ENCODE measurements around the gene ARHGEF7.

ARHGEF7 gene

DNA sequence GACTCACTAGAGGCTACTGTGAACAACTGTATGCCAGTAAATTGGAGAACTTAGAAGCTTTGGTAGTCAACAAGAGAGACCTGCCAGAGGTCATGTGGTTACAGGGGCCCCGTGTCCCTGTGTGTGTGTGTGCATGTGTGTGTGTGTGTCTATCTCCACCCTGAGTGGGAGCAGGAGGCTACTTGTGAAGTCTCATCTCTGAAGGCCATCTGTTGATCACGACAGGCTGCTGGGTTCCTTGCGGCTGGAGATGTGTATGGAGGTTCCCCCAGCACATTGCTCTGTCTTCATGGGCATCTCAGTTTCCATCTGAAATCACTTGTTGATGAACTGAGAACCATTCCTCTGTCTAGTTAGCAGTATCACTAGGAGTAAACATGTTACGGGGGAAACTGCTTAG, 147.2 kb downstream of the ARHGEF7 start:
- no peak overlapping the region for H3K4me3 ChIP-seq (ENCODE audit: low read length)
- DNase-seq (ENCODE audit: low read depth, low spot score) = no peak

GRCh38 chr13:111262715-111263114, 147.6 kb downstream of the ARHGEF7 start:
- no peak overlapping the region for H3K4me3 ChIP-seq (ENCODE audit: low read length)
- no peak for DNase-seq (ENCODE audit: low read depth, low spot score)

GRCh38 chr13:111263566-111263965, 148.5 kb downstream of the ARHGEF7 start:
- no peak for DNase-seq (ENCODE audit: low read depth, low spot score)
- H3K4me3 ChIP-seq (ENCODE audit: low read length) = no peak overlapping the region

- H3K4me3 ChIP-seq (ENCODE audit: low read length) = no peak overlapping the region
- DNase-seq (ENCODE audit: low read depth, low spot score) = no peak
These were observed 150.0 kb downstream of the ARHGEF7 start for GRCh38 chr13:111265006-111265700.

GRCh38 chr13:111265701-111266035, 150.6 kb downstream of the ARHGEF7 start:
- DNase-seq (ENCODE audit: low read depth, low spot score) = no peak
- H3K4me3 ChIP-seq (ENCODE audit: low read length) = no peak overlapping the region

DNA sequence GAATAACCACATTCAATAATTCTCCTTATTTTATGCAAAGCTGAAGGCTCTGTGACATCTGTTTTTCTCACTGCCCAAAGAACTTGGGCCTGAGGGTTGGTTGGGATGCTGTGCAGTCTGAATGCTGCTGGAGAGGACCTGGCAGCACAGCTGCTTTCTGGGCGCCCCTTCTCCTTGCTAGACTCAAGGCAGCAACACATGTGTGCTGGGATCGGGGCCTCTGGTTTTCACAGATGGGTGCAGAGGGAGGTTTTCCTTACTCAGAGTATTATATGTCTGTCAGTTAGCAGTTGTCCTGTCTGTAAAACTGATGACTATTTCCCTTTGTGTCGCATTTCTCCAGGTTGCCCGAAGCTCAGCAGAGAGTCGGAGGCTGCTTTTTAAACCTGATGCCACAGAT, 152.1 kb downstream of the ARHGEF7 start:
- DNase-seq (ENCODE audit: low read depth, low spot score) = no peak
- no peak overlapping the region for H3K4me3 ChIP-seq (ENCODE audit: low read length)

GRCh38 chr13:111267784-111268183, 152.7 kb downstream of the ARHGEF7 start:
- no peak for DNase-seq (ENCODE audit: low read depth, low spot score)
- no peak overlapping the region for H3K4me3 ChIP-seq (ENCODE audit: low read length)

DNA sequence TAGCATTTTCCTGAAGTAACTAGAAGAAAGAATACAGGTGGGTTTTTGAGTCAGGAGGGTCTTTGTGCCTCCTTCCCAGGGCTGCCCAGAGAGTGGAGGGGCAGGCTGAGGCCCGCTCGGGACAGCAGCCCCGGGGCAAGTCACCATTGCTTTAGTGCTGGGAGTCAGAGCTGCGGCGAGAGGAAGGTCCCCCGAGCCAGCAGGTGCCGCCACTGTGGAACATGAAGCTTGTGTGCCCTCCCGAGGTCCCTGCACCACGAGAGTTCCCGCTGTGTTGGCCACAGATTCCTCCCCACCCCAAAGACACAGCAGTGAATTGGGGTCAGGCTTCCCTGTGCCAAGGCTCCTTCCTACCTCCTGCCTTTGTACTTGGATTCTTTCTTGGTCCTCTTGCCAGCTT, 154.4 kb downstream of the ARHGEF7 start:
- no peak overlapping the region for H3K4me3 ChIP-seq (ENCODE audit: low read length)
- no peak for DNase-seq (ENCODE audit: low read depth, low spot score)

GRCh38 chr13:111270126-111270525, 155.0 kb downstream of the ARHGEF7 start:
- no peak overlapping the region for H3K4me3 ChIP-seq (ENCODE audit: low read length)
- no peak for DNase-seq (ENCODE audit: low read depth, low spot score)

- no peak for DNase-seq (ENCODE audit: low read depth, low spot score)
- no peak overlapping the region for H3K4me3 ChIP-seq (ENCODE audit: low read length)
These were observed 155.9 kb downstream of the ARHGEF7 start for GRCh38 chr13:111270765-111271698.

DNA sequence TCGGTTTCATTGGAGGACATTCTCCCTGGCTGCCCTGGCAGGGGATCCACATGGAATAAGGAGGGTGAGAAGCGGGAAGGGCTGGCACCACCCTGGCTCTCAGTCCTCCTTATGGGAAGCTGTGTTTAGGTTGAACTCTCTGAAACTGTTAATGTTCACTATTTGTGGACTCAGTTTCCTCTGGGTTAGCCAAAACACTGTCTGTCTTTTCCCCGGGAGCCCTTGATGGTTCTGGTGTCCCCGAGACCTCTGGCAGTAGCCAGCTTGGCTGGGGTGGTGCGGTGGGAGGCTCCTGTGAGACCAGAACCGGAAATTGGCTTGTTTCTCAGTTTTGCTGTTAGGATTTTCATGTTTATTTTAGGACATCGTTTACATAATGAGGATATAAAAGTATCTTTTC, 157.0 kb downstream of the ARHGEF7 start:
- H3K4me3 ChIP-seq (ENCODE audit: low read length) = no peak overlapping the region
- no peak for DNase-seq (ENCODE audit: low read depth, low spot score)

GRCh38 chr13:111275382-111275781, 160.3 kb downstream of the ARHGEF7 start:
- no peak overlapping the region for H3K4me3 ChIP-seq (ENCODE audit: low read length)
- no peak for DNase-seq (ENCODE audit: low read depth, low spot score)

- no peak for DNase-seq (ENCODE audit: low read depth, low spot score)
- no peak overlapping the region for H3K4me3 ChIP-seq (ENCODE audit: low read length)
These were observed 161.0 kb downstream of the ARHGEF7 start for GRCh38 chr13:111275995-111276618.

GRCh38 chr13:111278258-111278657, 163.1 kb downstream of the ARHGEF7 start:
- no peak overlapping the region for H3K4me3 ChIP-seq (ENCODE audit: low read length)

DNA sequence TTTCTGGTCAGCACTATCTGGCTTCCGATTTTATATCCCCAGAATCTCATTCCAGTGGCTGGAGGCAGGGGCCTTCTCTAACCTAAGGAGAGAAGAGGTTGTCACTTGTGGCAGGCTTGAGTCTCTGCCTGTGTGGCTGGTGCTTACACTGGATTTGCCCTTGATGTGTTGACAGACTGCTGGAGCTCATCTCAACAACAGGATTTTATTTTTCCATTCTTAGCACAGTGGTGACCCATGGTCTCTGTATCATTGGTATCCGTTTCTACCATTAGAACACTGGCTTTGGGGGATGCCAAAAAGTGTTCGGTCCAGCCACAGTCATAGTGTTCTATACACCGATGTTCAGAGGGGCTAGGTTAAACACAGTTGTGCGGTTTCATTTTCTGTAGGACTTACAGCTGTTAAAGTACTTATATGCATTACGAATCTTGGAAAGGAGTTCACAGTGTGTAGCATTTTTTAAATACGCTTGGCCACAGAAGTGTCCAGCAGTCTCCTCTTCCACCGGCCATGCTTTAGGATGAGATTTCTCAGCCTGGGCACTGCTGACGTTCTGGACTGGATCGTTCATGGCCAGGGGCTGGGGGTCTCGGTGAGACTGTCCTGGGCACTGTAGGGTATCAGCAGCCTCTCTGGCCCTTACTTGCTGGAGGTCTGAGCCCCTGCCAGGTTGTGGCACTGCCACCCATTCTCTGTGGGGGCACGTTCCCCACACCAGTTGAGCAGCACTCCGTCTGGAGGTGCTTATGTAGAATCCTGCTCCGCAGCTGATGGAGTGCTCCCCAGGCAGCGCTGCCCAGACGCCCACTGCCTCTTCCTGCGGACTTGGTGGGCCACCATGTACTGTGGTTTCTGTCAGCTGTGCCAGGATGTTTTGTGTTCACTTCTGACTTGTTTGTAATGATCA, 163.9 kb downstream of the ARHGEF7 start:
- no peak for DNase-seq (ENCODE audit: low read depth, low spot score)
- no peak overlapping the region for H3K4me3 ChIP-seq (ENCODE audit: low read length)

More at GRCh38 chr13:111278258-111278657, 163.1 kb downstream of the ARHGEF7 start:
- DNase-seq (ENCODE audit: low read depth, low spot score) = no peak

DNA sequence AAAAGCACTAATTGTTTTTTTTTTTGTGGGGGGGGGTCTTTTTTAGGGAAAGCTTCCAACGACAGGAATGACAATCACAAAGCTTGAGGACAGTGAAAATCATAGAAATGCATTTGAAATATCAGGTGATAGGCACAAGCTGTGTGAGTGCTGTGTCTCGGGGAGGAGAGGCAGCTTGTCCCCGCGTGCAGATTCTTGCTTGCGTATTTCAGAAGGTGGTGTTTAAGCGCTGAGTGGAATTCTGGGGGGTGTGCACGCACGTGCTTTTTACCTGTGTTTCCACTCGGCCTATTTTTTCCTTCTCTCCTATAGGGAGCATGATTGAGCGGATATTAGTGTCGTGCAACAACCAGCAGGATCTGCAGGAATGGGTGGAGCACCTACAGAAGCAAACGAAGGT, 165.1 kb downstream of the ARHGEF7 start:
- DNase-seq (ENCODE audit: low read depth, low spot score) = no peak
- no peak overlapping the region for H3K4me3 ChIP-seq (ENCODE audit: low read length)

GRCh38 chr13:111280681-111281585, 165.8 kb downstream of the ARHGEF7 start:
- no peak overlapping the region for H3K4me3 ChIP-seq (ENCODE audit: low read length)
- no peak for DNase-seq (ENCODE audit: low read depth, low spot score)

DNA sequence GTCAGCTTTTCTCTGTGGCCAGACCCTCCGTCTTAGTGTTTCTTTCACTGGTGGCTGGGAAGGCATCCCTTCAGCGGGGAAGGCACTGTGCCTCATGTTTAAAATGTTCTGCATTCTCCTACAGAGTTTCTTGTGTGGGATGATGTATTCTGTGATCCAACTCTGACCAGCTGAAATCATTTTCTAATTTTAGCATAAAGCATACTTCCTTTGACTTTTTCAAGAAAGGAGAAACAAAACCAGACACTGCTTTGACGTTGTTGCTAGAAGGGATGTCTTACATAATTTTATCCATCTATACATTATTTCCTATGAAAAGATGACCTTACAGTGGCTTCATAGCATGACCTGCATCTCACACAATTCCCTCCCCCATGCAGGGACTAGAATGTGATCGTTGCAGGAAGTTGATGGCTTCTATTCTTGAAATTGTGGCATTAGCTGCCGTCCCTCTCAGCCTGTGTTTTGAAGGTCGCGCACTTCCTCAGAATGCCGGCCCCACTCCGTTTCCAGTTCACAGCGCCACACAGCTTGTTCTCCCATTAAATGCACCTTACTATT, 166.7 kb downstream of the ARHGEF7 start:
- no peak for DNase-seq (ENCODE audit: low read depth, low spot score)
- no peak overlapping the region for H3K4me3 ChIP-seq (ENCODE audit: low read length)
